ENCODE measurements around the gene P2RX5. TPM values are rescaled to one million over a fixed set of nuclear protein-coding genes. Genes with fewer than 3 reads are reported as not detected.
A peak's percentile ranks its signal among the peaks of the same experiment; 100 is the strongest.

The P2RX5 gene
- total and polyA plus RNA-seq, 5 donors from 2014 or later = 11.8 to 21.0 (median 16.4) TPM

- Mint-ChIP-seq H3K27ac (no peak overlapping the region), H3K36me3 (no peaks in the 10 kb centered on the region)
- H3K36me3 ChIP-seq (ENCODE audit: control insufficient read depth, insufficient read depth, low read length) = peaks cover 4% of the 10 kb centered on the region
Measured at GRCh38 chr17:3678821-3679530, 17.0 kb downstream of the P2RX5 start.

GRCh38 chr17:3678095-3678820 lies 17.7 kb downstream of the P2RX5 start:
- H3K36me3 Mint-ChIP-seq = no peaks in the 10 kb centered on the region
- Histone ChIP-seq H3K36me3 (ENCODE audit: control insufficient read depth, insufficient read depth, low read length) (peaks cover 4% of the 10 kb centered on the region), H3K27ac (ENCODE audit: insufficient read depth, low read length, poor library complexity, severe bottlenecking) (no peak overlapping the region), H3K9me3 (ENCODE audit: control insufficient read depth in 2 of 2, low read length in 2 of 2) (no peaks in the 10 kb centered on the region), H3K4me3 (ENCODE audit: low read depth, low read length) (no peak overlapping the region), H3K27me3 (ENCODE audit: control insufficient read depth, insufficient read depth, low read length) (no peaks in the 10 kb centered on the region), H3K4me1 (ENCODE audit: control insufficient read depth, insufficient read depth, low read length, poor library complexity, severe bottlenecking) (no peaks in the 10 kb centered on the region)
- H3K4me3 Mint-ChIP-seq = no peak overlapping the region
- H3K27me3 Mint-ChIP-seq = no peaks in the 10 kb centered on the region
- peak overlapping the region in 1 of 3 donors; percentile 38 for H3K27ac Mint-ChIP-seq
- H3K9me3 Mint-ChIP-seq = no peaks in the 10 kb centered on the region
- no peak for DNase-seq
- ATAC-seq (ENCODE audit: low read depth in 2 of 2) = no peak
- peaks cover 0 to 21% (median 2%) of the 10 kb centered on the region in 4 donors for H3K4me1 Mint-ChIP-seq

More at GRCh38 chr17:3678821-3679530, 17.0 kb downstream of the P2RX5 start:
- H3K27me3 ChIP-seq (ENCODE audit: control insufficient read depth, insufficient read depth, low read length) = no peaks in the 10 kb centered on the region
- no peak overlapping the region for H3K27ac ChIP-seq (ENCODE audit: insufficient read depth, low read length, poor library complexity, severe bottlenecking)
- H3K4me3 Mint-ChIP-seq = no peak overlapping the region
- DNase-seq = no peak
- H3K9me3 ChIP-seq (ENCODE audit: control insufficient read depth in 2 of 2, low read length in 2 of 2) = no peaks in the 10 kb centered on the region
- H3K4me1 ChIP-seq (ENCODE audit: control insufficient read depth, insufficient read depth, low read length, poor library complexity, severe bottlenecking) = no peaks in the 10 kb centered on the region
- H3K27me3 Mint-ChIP-seq = no peaks in the 10 kb centered on the region
- no peak overlapping the region for H3K4me3 ChIP-seq (ENCODE audit: low read depth, low read length)
- ATAC-seq (ENCODE audit: low read depth in 2 of 2) = no peak
- H3K9me3 Mint-ChIP-seq = no peaks in the 10 kb centered on the region
- peaks cover 0 to 22% (median 2%) of the 10 kb centered on the region in 4 donors for H3K4me1 Mint-ChIP-seq

- Mint-ChIP-seq H3K27me3 (no peaks in the 10 kb centered on the region), H3K4me3 (no peak overlapping the region), H3K27ac (no peak overlapping the region), H3K36me3 (no peaks in the 10 kb centered on the region), H3K9me3 (no peaks in the 10 kb centered on the region), H3K4me1 (peaks cover 0 to 21% (median 9%) of the 10 kb centered on the region in 4 donors)
- H3K9me3 ChIP-seq (ENCODE audit: control insufficient read depth in 2 of 2, low read length in 2 of 2) = no peaks in the 10 kb centered on the region
- ATAC-seq (ENCODE audit: low read depth in 2 of 2) (no peak), DNase-seq (no peak)
- H3K4me3 ChIP-seq (ENCODE audit: low read depth, low read length) = no peak overlapping the region
- H3K4me1 ChIP-seq (ENCODE audit: control insufficient read depth, insufficient read depth, low read length, poor library complexity, severe bottlenecking) = no peaks in the 10 kb centered on the region
- no peak overlapping the region for H3K27ac ChIP-seq (ENCODE audit: insufficient read depth, low read length, poor library complexity, severe bottlenecking)
- H3K27me3 ChIP-seq (ENCODE audit: control insufficient read depth, insufficient read depth, low read length) = no peaks in the 10 kb centered on the region
- H3K36me3 ChIP-seq (ENCODE audit: control insufficient read depth, insufficient read depth, low read length) = peaks cover 4% of the 10 kb centered on the region
Measured at GRCh38 chr17:3675886-3676285, 20.1 kb downstream of the P2RX5 start.

GRCh38 chr17:3672571-3672970 lies 23.4 kb downstream of the P2RX5 start:
- H3K4me3 ChIP-seq (ENCODE audit: low read depth, low read length) = no peak overlapping the region
- no peaks in the 10 kb centered on the region for H3K9me3 ChIP-seq (ENCODE audit: control insufficient read depth in 2 of 2, low read length in 2 of 2)
- Mint-ChIP-seq H3K4me1 (peaks cover 5 to 35% (median 20%) of the 10 kb centered on the region in 4 donors), H3K27ac (no peak overlapping the region), H3K36me3 (no peaks in the 10 kb centered on the region), H3K27me3 (no peaks in the 10 kb centered on the region), H3K9me3 (no peaks in the 10 kb centered on the region), H3K4me3 (peak overlapping the region in 2 of 4 donors; percentile 57 to 63)
- ATAC-seq (ENCODE audit: low read depth in 2 of 2) = no peak
- DNase-seq = no peak
- no peaks in the 10 kb centered on the region for H3K27me3 ChIP-seq (ENCODE audit: control insufficient read depth, insufficient read depth, low read length)
- peaks cover 17% of the 10 kb centered on the region for H3K4me1 ChIP-seq (ENCODE audit: control insufficient read depth, insufficient read depth, low read length, poor library complexity, severe bottlenecking)
- H3K27ac ChIP-seq (ENCODE audit: insufficient read depth, low read length, poor library complexity, severe bottlenecking) = no peak overlapping the region
- H3K36me3 ChIP-seq (ENCODE audit: control insufficient read depth, insufficient read depth, low read length) = no peaks in the 10 kb centered on the region

- H3K36me3 Mint-ChIP-seq = no peaks in the 10 kb centered on the region
- peak overlapping the region; percentile 71 for H3K4me3 ChIP-seq (ENCODE audit: low read depth, low read length)
- H3K4me1 ChIP-seq (ENCODE audit: control insufficient read depth, insufficient read depth, low read length, poor library complexity, severe bottlenecking) = peaks cover 20% of the 10 kb centered on the region
- no peaks in the 10 kb centered on the region for H3K36me3 ChIP-seq (ENCODE audit: control insufficient read depth, insufficient read depth, low read length)
- H3K27ac Mint-ChIP-seq = peak overlapping the region; percentile 48 to 92 (median 87)
- ATAC-seq (ENCODE audit: low read depth in 2 of 2) (no peak), DNase-seq (no peak)
- no peaks in the 10 kb centered on the region for H3K9me3 Mint-ChIP-seq
- no peaks in the 10 kb centered on the region for H3K27me3 ChIP-seq (ENCODE audit: control insufficient read depth, insufficient read depth, low read length)
- H3K4me3 Mint-ChIP-seq = peak overlapping the region; percentile 91 to 97 (median 95)
- H3K27ac ChIP-seq (ENCODE audit: insufficient read depth, low read length, poor library complexity, severe bottlenecking) = peak overlapping the region; percentile 71
- no peaks in the 10 kb centered on the region for H3K9me3 ChIP-seq (ENCODE audit: control insufficient read depth in 2 of 2, low read length in 2 of 2)
- H3K27me3 Mint-ChIP-seq = no peaks in the 10 kb centered on the region
- peaks cover 5 to 40% (median 28%) of the 10 kb centered on the region in 4 donors for H3K4me1 Mint-ChIP-seq
Measured at GRCh38 chr17:3669548-3669947, 26.4 kb downstream of the P2RX5 start.

GRCh38 chr17:3669085-3669347 lies 26.9 kb downstream of the P2RX5 start:
- no peak for ATAC-seq (ENCODE audit: low read depth in 2 of 2)
- no peaks in the 10 kb centered on the region for H3K27me3 ChIP-seq (ENCODE audit: control insufficient read depth, insufficient read depth, low read length)
- Mint-ChIP-seq H3K27ac (peak overlapping the region; percentile 79 to 92 (median 87)), H3K27me3 (no peaks in the 10 kb centered on the region), H3K4me1 (peaks cover 5 to 38% (median 28%) of the 10 kb centered on the region in 4 donors), H3K9me3 (no peaks in the 10 kb centered on the region), H3K36me3 (no peaks in the 10 kb centered on the region), H3K4me3 (peak overlapping the region; percentile 91 to 97 (median 95))
- H3K36me3 ChIP-seq (ENCODE audit: control insufficient read depth, insufficient read depth, low read length) = no peaks in the 10 kb centered on the region
- peaks cover 20% of the 10 kb centered on the region for H3K4me1 ChIP-seq (ENCODE audit: control insufficient read depth, insufficient read depth, low read length, poor library complexity, severe bottlenecking)
- no peak for DNase-seq
- peak overlapping the region; percentile 71 for H3K4me3 ChIP-seq (ENCODE audit: low read depth, low read length)
- no peaks in the 10 kb centered on the region for H3K9me3 ChIP-seq (ENCODE audit: control insufficient read depth in 2 of 2, low read length in 2 of 2)
- H3K27ac ChIP-seq (ENCODE audit: insufficient read depth, low read length, poor library complexity, severe bottlenecking) = peak overlapping the region; percentile 71

GRCh38 chr17:3668279-3669084 lies 27.5 kb downstream of the P2RX5 start, which contains the start of the genes EMC6 and TAX1BP3:
Gene EMC6, plus strand, starts transcription at chr17:3668812. Its CDS starts 335 bp downstream, at chr17:3669147.
Gene TAX1BP3, minus strand, starts transcription at chr17:3668578. Its CDS starts 52 bp downstream, at chr17:3668526.
- peak within 1 kb of the TSS; percentile 79 to 93 (median 92) for H3K27ac Mint-ChIP-seq
- no peaks in the 10 kb centered on the region for H3K27me3 Mint-ChIP-seq
- H3K36me3 ChIP-seq (ENCODE audit: control insufficient read depth, insufficient read depth, low read length) = no peaks in the 10 kb centered on the region
- peak within 1 kb of the TSS; percentile 71 for H3K4me3 ChIP-seq (ENCODE audit: low read depth, low read length)
- H3K9me3 ChIP-seq (ENCODE audit: control insufficient read depth in 2 of 2, low read length in 2 of 2) = no peaks in the 10 kb centered on the region
- H3K4me3 Mint-ChIP-seq = peak within 1 kb of the TSS; percentile 91 to 97 (median 95)
- H3K9me3 Mint-ChIP-seq = no peaks in the 10 kb centered on the region
- peaks cover 5 to 38% (median 28%) of the 10 kb centered on the region in 4 donors for H3K4me1 Mint-ChIP-seq
- no peaks in the 10 kb centered on the region for H3K27me3 ChIP-seq (ENCODE audit: control insufficient read depth, insufficient read depth, low read length)
- H3K4me1 ChIP-seq (ENCODE audit: control insufficient read depth, insufficient read depth, low read length, poor library complexity, severe bottlenecking) = peaks cover 20% of the 10 kb centered on the region
- peak within 1 kb of the TSS; percentile 71 for H3K27ac ChIP-seq (ENCODE audit: insufficient read depth, low read length, poor library complexity, severe bottlenecking)
- ATAC-seq (ENCODE audit: low read depth in 2 of 2) (peak; percentile 92 to 94), DNase-seq (peak; percentile 97 to 100 (median 97))
- no peaks in the 10 kb centered on the region for H3K36me3 Mint-ChIP-seq
